Stimulated activated CD4-positive, alpha-beta T cell treated with anti-CD3 and anti-CD28 coated beads, Interleukin-15, amount 100 ng/mL, for 1 hour (primary cell): ENCODE results near the gene FN3KRP.

Experiments
- DNase-seq, 2 donors: peaks; one replicate each; pipeline ENCODE4 v3.0.0-alpha.2; 2020; ENCODE audit warnings: low read depth in 1 of 2, low spot score in 1 of 2

Gene FN3KRP

GRCh38 chr17:82705756-82706155 lies 10.8 kb upstream of the FN3KRP start:
- DNase-seq: no peak

- DNase-seq: no peak
Measured at GRCh38 chr17:82709024-82709675, 7.4 kb upstream of the FN3KRP start.

- no peak for DNase-seq
Measured at GRCh38 chr17:82709676-82710498, 6.6 kb upstream of the FN3KRP start.

- no peak for DNase-seq
Measured at GRCh38 chr17:82710499-82711232, 5.8 kb upstream of the FN3KRP start.

- no peak for DNase-seq
Measured at GRCh38 chr17:82713071-82713723, 3.3 kb upstream of the FN3KRP start.

GRCh38 chr17:82718986-82719685 lies 2.6 kb downstream of the FN3KRP start:
- DNase-seq: no peak

GRCh38 chr17:82720204-82720603 lies 3.7 kb downstream of the FN3KRP start:
- no peak for DNase-seq

GRCh38 chr17:82722341-82723013 lies 6.0 kb downstream of the FN3KRP start:
- DNase-seq: no peak

DNA sequence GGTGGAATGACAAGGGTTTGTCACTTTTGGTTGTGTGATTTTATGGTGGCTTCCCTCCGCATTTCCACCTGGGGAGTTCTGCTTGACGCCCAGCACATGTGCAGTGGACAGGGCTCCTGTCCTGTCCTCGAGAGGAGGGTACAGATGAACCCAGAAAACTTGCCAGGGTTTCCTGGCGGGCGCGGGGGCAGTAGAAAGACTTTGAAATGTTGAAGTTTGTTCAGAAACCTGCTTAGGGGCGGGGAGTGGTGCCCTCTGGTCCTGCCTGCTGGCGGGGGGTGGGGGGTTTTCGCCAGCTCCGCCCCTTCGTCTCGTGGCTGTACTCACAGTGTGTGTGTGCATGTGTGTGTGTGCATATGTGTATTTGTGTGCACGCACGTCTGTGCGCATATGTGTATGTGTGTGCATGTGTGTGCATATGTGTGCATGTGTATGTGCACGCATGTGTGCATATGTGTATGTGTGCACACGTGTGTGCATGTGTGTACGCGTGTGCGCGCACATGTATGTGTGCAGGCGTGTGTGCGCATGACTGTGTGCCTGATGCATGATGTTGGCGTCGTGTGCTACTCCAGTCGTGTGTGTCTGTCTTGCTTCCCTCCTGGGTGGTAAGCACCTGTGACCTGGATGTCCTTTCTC lies 6.8 kb downstream of the FN3KRP start:
- DNase-seq: no peak

GRCh38 chr17:82726427-82726826 lies 9.9 kb downstream of the FN3KRP start:
- DNase-seq: no peak

DNA sequence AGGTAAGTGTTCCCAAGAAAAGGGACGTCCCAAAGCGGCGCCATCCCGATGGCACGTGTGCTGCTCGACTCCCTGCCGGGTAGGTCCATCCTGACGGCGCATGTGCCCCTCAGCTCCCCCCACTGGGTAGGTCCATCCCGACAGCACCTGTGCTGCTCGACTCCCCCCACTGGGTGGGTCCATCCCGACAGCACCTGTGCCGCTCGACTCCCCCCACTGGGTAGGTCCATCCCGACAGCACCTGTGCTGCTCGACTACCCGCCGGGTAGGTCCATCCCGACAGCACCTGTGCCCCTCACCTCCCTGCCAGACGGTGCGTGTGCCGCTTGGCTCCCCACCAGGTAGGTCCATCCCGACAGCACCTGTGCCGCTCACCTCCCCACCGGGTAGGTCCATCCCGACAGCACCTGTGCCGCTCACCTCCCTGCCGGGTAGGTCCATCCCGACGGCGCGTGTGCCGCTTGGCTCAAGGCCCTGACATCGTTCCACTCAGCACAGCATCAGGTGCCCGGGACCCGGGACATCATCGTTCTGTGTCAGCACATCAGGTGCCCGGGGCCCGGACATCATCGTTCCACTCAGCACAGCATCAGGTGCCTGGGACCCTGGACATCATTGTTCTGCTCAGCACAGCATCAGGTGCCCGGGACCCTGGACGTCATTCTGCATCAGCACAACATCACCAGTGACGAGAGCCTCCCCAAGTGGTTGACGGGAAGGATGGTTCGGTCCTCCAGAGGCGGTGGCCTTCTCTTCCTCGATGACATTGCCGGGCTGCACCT lies 13.2 kb downstream of the FN3KRP start:
- no peak for DNase-seq

DNA sequence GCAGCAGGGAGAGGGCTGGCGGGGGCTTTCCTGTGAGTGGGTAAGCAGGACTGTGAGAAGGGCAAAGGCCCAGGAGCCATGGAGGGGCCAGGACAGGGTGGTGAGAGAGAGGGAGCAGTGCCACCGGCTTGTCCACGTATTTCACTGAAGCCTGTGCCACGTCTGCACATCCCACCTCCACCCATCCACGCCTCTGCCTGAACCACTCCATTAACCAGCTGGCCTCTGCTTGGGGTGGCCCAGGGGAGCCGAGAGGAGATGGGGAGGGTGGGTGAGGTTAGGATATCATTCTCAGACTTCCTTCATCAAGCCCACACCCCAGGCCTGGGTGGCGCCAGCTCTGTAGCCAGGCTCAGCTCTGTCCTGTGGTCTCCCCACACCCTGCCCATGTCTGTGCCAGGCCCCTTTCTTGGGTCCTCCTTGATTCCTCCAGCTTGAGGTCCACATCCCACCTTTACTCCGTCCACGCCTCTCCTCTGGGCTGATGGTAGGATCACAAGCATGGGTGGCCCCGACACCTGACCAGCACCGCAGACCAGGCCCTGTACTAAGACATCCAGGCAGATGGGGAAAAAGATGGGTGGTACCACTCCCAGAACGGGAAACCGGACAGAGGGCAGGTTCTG lies 15.7 kb downstream of the FN3KRP start:
- no peak for DNase-seq

DNA sequence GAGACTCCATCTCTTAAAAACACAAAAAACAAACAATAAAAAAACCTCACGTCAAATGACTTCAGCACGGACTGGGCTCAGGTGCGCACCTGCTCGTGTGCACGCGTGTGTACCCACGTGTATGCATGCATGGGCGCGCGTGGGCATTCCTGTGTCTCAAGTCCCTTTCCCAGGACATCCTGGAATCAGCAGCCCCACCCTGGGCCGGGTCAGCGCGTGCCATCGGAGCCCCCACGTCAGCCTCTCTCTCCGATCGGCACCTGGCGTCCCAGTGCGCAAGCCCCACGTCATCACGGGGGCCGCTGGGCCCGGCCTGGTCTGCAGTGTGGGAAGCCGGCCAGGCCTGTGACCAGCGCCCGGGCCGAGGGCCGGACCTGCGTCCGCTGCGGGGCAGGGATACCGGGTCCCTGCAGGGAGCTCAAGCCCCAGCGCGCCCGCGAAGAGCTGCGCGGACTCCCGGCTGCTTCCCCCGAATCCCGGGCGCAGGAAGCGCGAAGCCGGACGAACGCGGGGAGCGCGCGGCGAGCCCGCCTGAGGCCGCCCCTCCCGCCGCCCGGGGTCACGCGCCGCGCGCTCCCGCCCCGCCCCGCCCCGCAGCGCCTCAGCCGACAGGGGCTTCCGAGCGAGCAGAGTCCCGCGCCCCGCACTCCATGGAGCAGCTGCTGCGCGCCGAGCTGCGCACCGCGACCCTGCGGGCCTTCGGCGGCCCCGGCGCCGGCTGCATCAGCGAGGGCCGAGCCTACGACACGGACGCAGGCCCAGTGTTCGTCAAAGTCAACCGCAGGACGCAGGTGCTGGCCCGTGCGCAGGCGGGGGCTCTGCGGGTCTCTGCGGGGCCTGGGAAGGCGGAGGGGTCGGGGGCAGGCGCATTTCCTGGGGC lies 18.7 kb downstream of the FN3KRP start, which contains the start of gene FN3K:
TSS of gene FN3K (plus strand) at position 629 of the 880 bp plus-strand sequence. CDS start at position 651, 22 bp downstream.
- DNase-seq: no peak

DNA sequence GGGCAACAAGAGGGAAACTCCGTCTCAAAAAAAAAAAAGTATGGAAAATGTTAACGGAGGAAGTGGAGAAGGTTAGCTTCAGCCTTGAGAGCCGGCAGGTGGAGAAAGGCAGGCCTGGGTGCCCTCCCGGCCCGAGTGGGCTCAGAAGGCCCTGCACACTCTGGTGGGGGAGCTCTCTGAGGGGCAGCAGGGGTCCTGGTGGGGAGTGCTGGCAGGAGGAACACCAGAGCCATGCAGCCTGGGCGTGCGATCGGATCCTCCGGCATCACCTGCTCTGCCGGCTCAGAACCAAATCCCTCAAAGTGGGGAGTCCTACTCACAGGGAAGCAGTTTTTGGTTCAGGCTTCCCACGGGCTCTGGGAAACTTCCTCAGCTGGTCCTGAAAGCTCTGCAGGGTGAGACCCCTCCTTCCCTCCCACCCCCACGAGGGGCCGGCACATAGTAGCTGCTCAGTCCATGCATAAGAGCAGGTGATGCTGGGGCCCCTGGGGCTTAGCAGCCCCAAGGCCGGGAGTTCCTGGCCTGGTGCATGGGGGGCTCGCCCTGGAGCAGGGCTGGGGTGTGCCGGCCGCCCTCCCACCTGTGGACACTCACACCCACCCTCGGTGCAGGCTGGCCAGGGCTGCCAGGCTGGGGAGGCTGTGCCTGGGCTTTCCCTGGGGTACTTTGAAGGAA lies 20.1 kb downstream of the FN3KRP start:
- DNase-seq: no peak

GRCh38 chr17:82737967-82738877 lies 21.7 kb downstream of the FN3KRP start:
- DNase-seq: no peak
